SU-DHL-6 (cell line): Measurements from ENCODE around the gene MSH3.

Experiments used
- H2AFZ ChIP-seq: fragments of 200-600 bp; sonication (generic); 2 replicates; pipeline ENCODE4 v1.6.1; 2014; ENCODE audit warnings: low read depth, mild to moderate bottlenecking, moderate library complexity, mixed read lengths, antibody characterized with exemption, low read length; ENCODE audit not compliant: severe bottlenecking
- H3F3A ChIP-seq: fragments of 200-600 bp; shearing (Covaris generic); 2 replicates; pipeline ENCODE4 v1.6.0; 2016; ENCODE audit warnings: antibody characterized with exemption, mild to moderate bottlenecking; ENCODE audit not compliant: insufficient read depth
- H3K27ac ChIP-seq: fragments of 200-600 bp; sonication (generic); 2 replicates; pipeline ENCODE4 v1.5.1; 2016; ENCODE audit warnings: low read depth, mild to moderate bottlenecking, low read length, moderate library complexity, mixed read lengths
- H3K27me3 ChIP-seq: fragments of 200-600 bp; sonication (generic), shearing (Covaris generic); 2 replicates; pipeline ENCODE4 v1.6.0; 2014; ENCODE audit warnings: mild to moderate bottlenecking, low read length
- H3K36me3 ChIP-seq: fragments of 200-600 bp; sonication (generic); 2 replicates; pipeline ENCODE4 v1.6.1; 2014; ENCODE audit warnings: mild to moderate bottlenecking, low read length, mixed read lengths
- H3K4me2 ChIP-seq: fragments of 300-600, 200-600 bp; shearing (Covaris generic), sonication (generic); 2 replicates; pipeline ENCODE4 v1.6.0; 2014; ENCODE audit warnings: low read length, low read depth, mild to moderate bottlenecking; ENCODE audit not compliant: poor library complexity, severe bottlenecking
- H3K4me3 ChIP-seq: fragments of 200-600 bp; sonication (generic); 2 replicates; pipeline ENCODE4 v1.5.1; 2014; ENCODE audit warnings: antibody characterized with exemption, low read length, mild to moderate bottlenecking, mixed read lengths; ENCODE audit not compliant: insufficient read depth, poor library complexity, severe bottlenecking
- H3K79me2 ChIP-seq: fragments of 200-600 bp; sonication (generic); 2 replicates; pipeline ENCODE4 v1.6.1; 2014; ENCODE audit warnings: mild to moderate bottlenecking, low read length, moderate library complexity; ENCODE audit not compliant: insufficient read depth
- H3K9ac ChIP-seq: fragments of 200-600 bp; sonication (generic); 2 replicates; pipeline ENCODE4 v1.7.0; 2014; ENCODE audit warnings: mild to moderate bottlenecking, low read length
- H3K9me2 ChIP-seq: fragments of 200-600 bp; sonication (generic); replicated peaks from 2 replicates; pipeline ENCODE4 v1.6.1; 2014; ENCODE audit warnings: low read length; ENCODE audit not compliant: insufficient read depth
- H3K9me3 ChIP-seq: fragments of 200-600 bp; sonication (generic); 2 replicates; pipeline ENCODE4 v1.6.1; 2014; ENCODE audit warnings: low read length, mixed read lengths; ENCODE audit not compliant: insufficient read depth
- H4K20me1 ChIP-seq: fragments of 200-600 bp; sonication (generic); 2 replicates; pipeline ENCODE4 v1.6.1; 2014; ENCODE audit warnings: low read depth, mild to moderate bottlenecking, antibody characterized with exemption, low read length, moderate library complexity, mixed read lengths
- EZH2phosphoT487 ChIP-seq: fragments of 200-600 bp; sonication (generic), shearing (Covaris generic); conservative IDR thresholded peaks from 2 replicates; pipeline ENCODE4 v1.6.1; 2018; ENCODE audit warnings: mild to moderate bottlenecking, antibody characterized with exemption, low read length, moderate library complexity, mixed read lengths
- TF ChIP-seq, protein P1 (sequence below): fragments of 200-600 bp; sonication (generic); IDR thresholded peaks from one replicate; pipeline ENCODE4 v1.5.1; 2017; ENCODE audit warnings: antibody characterized with exemption, mild to moderate bottlenecking, low read length, moderate library complexity; ENCODE audit not compliant: insufficient read depth, poor library complexity, severe bottlenecking

MSH3 gene

GRCh38 chr5:80799041-80799440 lies 144.6 kb downstream of the MSH3 start:
- no peak overlapping the region for H3K4me3 ChIP-seq
- no peaks in the 10 kb centered on the region for H3K27me3 ChIP-seq
- H3K79me2 ChIP-seq, result no peaks in the 10 kb centered on the region
- H3K9me3 ChIP-seq, result no peaks in the 10 kb centered on the region
- H2AFZ ChIP-seq, result no peak overlapping the region
- no peaks in the 10 kb centered on the region for H4K20me1 ChIP-seq
- H3K27ac ChIP-seq, result no peak overlapping the region
- H3F3A ChIP-seq, result no peaks in the 10 kb centered on the region
- H3K36me3 ChIP-seq, result 0 out of 2 replicates have a peak, but pooled peaks cover 4% of the 10 kb centered on the region
- H3K4me2 ChIP-seq, result no peak overlapping the region
- H3K9ac ChIP-seq, result no peak overlapping the region
- H3K9me2 ChIP-seq, result no peaks in the 10 kb centered on the region
- TF ChIP-seq EZH2phosphoT487, result no peak
- TF ChIP-seq, protein P1, sequence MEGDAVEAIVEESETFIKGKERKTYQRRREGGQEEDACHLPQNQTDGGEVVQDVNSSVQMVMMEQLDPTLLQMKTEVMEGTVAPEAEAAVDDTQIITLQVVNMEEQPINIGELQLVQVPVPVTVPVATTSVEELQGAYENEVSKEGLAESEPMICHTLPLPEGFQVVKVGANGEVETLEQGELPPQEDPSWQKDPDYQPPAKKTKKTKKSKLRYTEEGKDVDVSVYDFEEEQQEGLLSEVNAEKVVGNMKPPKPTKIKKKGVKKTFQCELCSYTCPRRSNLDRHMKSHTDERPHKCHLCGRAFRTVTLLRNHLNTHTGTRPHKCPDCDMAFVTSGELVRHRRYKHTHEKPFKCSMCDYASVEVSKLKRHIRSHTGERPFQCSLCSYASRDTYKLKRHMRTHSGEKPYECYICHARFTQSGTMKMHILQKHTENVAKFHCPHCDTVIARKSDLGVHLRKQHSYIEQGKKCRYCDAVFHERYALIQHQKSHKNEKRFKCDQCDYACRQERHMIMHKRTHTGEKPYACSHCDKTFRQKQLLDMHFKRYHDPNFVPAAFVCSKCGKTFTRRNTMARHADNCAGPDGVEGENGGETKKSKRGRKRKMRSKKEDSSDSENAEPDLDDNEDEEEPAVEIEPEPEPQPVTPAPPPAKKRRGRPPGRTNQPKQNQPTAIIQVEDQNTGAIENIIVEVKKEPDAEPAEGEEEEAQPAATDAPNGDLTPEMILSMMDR, result no peak

DNA sequence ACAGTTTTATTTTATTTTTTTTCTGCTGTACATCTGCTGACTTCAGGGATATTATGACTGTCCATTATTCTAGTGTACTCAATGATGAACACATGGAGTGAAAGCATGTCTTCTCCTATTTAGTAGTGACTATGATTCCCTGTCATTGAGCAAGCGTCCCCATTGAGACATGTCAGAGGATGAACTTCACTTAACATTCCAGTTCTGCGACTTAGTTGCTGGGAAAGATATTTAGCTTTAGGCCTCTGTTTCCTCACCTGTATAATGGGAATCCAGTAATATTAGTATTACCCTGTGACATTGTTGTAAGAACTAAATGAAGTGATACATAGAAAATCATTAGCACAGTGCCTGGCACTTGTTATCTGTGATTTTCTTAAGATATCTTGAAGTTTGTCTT lies 145.1 kb downstream of the MSH3 start:
- no peak overlapping the region for H2AFZ ChIP-seq
- 0 out of 2 replicates have a peak, but pooled peaks cover 4% of the 10 kb centered on the region for H3K36me3 ChIP-seq

DNA sequence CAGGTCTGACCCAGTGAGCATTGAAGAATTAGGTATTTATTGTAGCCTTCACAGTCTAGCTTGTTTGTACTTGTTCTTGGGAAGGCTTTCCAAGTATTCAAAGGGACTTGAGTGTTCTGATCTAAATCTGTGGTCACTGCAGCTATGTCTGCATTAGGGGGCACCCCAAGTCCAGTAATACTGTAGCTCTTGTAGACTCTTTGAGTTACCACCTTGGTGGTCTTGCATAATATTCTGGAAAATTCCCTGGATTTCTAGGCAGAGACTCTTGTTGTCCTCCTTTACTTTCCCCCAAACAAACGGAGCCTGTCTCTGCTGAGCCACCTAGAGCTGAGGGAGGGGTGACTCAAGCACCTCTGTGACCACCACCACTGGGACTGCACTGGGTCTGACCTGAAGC lies 149.9 kb downstream of the MSH3 start:
- H2AFZ ChIP-seq, result no peak overlapping the region
- no peaks in the 10 kb centered on the region for H3K79me2 ChIP-seq
- TF ChIP-seq, protein P1, result no peak
- no peak for TF ChIP-seq EZH2phosphoT487
- no peaks in the 10 kb centered on the region for H3K9me3 ChIP-seq
- no peaks in the 10 kb centered on the region for H4K20me1 ChIP-seq
- no peaks in the 10 kb centered on the region for H3K27me3 ChIP-seq
- no peak overlapping the region for H3K9ac ChIP-seq
- H3K36me3 ChIP-seq, result 0 out of 2 replicates have a peak, but pooled peaks cover 4% of the 10 kb centered on the region
- no peak overlapping the region for H3K27ac ChIP-seq
- no peaks in the 10 kb centered on the region for H3F3A ChIP-seq
- H3K9me2 ChIP-seq, result no peaks in the 10 kb centered on the region
- H3K4me3 ChIP-seq, result no peak overlapping the region
- H3K4me2 ChIP-seq, result no peak overlapping the region

More for the DNA sequence above, 145.1 kb downstream of the MSH3 start:
- H3K4me2 ChIP-seq, result no peak overlapping the region
- H3F3A ChIP-seq, result no peaks in the 10 kb centered on the region
- H3K79me2 ChIP-seq, result no peaks in the 10 kb centered on the region
- no peaks in the 10 kb centered on the region for H3K27me3 ChIP-seq
- no peak overlapping the region for H3K27ac ChIP-seq
- H3K9me2 ChIP-seq, result no peaks in the 10 kb centered on the region
- H4K20me1 ChIP-seq, result no peaks in the 10 kb centered on the region
- H3K4me3 ChIP-seq, result no peak overlapping the region
- H3K9me3 ChIP-seq, result no peaks in the 10 kb centered on the region
- TF ChIP-seq EZH2phosphoT487, result no peak
- TF ChIP-seq, protein P1, result no peak
- H3K9ac ChIP-seq, result no peak overlapping the region

- TF ChIP-seq EZH2phosphoT487, result no peak
- TF ChIP-seq, protein P1, result no peak
- Histone ChIP-seq H3K9ac (no peak overlapping the region), H4K20me1 (no peaks in the 10 kb centered on the region), H3K4me3 (no peak overlapping the region), H3K9me2 (no peaks in the 10 kb centered on the region), H2AFZ (no peak overlapping the region), H3K9me3 (no peaks in the 10 kb centered on the region), H3K27me3 (no peaks in the 10 kb centered on the region), H3F3A (no peaks in the 10 kb centered on the region), H3K36me3 (0 out of 2 replicates have a peak, but pooled peaks cover 4% of the 10 kb centered on the region), H3K27ac (no peak overlapping the region), H3K4me2 (no peak overlapping the region), H3K79me2 (no peaks in the 10 kb centered on the region)
Measured at GRCh38 chr5:80805038-80805437, 150.6 kb downstream of the MSH3 start.
